LNCAP (cell line): ENCODE data around the gene PPP1R2.

ENCODE experiments used
- TF ChIP-seq, protein P1 (sequence below): fragments of 450-650 bp; IDR thresholded peaks from 2 replicates; pipeline ENCODE4 v1.5.1; 2017; ENCODE audit warnings: mild to moderate bottlenecking

The PPP1R2 gene

GRCh38 chr3:195511136-195511535 is 32.0 kb downstream of the PPP1R2 start:
- TF ChIP-seq, protein P1, sequence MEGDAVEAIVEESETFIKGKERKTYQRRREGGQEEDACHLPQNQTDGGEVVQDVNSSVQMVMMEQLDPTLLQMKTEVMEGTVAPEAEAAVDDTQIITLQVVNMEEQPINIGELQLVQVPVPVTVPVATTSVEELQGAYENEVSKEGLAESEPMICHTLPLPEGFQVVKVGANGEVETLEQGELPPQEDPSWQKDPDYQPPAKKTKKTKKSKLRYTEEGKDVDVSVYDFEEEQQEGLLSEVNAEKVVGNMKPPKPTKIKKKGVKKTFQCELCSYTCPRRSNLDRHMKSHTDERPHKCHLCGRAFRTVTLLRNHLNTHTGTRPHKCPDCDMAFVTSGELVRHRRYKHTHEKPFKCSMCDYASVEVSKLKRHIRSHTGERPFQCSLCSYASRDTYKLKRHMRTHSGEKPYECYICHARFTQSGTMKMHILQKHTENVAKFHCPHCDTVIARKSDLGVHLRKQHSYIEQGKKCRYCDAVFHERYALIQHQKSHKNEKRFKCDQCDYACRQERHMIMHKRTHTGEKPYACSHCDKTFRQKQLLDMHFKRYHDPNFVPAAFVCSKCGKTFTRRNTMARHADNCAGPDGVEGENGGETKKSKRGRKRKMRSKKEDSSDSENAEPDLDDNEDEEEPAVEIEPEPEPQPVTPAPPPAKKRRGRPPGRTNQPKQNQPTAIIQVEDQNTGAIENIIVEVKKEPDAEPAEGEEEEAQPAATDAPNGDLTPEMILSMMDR, result no peak

- TF ChIP-seq, protein P1, result no peak
These were observed 34.9 kb downstream of the PPP1R2 start for GRCh38 chr3:195508185-195508584.

- TF ChIP-seq, protein P1, result no peak
These were observed 67.5 kb downstream of the PPP1R2 start for GRCh38 chr3:195475614-195476013.

- TF ChIP-seq, protein P1, result no peak
These were observed 74.3 kb downstream of the PPP1R2 start for GRCh38 chr3:195468841-195469240.

- TF ChIP-seq, protein P1, result no peak
These were observed 74.7 kb downstream of the PPP1R2 start for GRCh38 chr3:195468391-195468776.

- TF ChIP-seq, protein P1, result no peak
These were observed 75.3 kb downstream of the PPP1R2 start for GRCh38 chr3:195467641-195468390.

DNA sequence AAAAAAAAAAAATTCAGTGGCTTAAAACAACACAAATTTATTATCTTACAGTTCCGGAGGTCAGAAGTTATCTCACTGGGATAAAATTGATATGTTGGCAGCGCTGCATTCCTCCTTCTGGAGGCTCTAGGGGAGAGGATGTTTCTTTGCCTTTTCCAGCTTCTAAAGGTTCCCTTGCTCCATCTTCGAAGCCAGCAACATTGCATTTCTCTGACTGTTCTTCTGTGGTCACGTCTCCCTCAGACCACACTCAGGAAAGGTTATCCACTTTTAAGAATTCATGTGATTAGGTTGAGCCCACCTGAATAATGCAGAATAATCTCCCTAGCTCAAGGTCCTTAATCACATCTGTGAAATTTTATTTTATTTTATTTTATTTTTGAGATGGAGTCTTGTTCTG is 76.9 kb downstream of the PPP1R2 start:
- TF ChIP-seq, protein P1, result no peak
